ENCODE measurements around the gene KCNF1. TPM values are rescaled to one million over a fixed set of nuclear protein-coding genes. Genes with fewer than 3 reads are reported as not detected.

The KCNF1 gene
- polyA plus RNA-seq, 1 donor from 2014 or later: 11.4 TPM

GRCh38 chr2:10867692-10868420 is 43.9 kb upstream of the KCNF1 start:
- Histone ChIP-seq H3K79me2 (replicated peaks; ENCODE audit: insufficient read depth, low read length) (no peaks in the 10 kb centered on the region), H4K20me1 (ENCODE audit: insufficient read depth) (no peaks in the 10 kb centered on the region), H3K36me3 (ENCODE audit: insufficient read depth, low read length) (no peaks in the 10 kb centered on the region), H2AFZ (ENCODE audit: low read depth, low read length) (no peak overlapping the region), H3K9me3 (ENCODE audit: low read length) (peaks cover 5% of the 10 kb centered on the region), H3K9ac (ENCODE audit: low read length) (no peak overlapping the region), H3K27ac (ENCODE audit: low read length) (no peak overlapping the region), H3F3A (ENCODE audit: insufficient read depth, low read length, poor library complexity, severe bottlenecking) (no peaks in the 10 kb centered on the region), H3K27me3 (ENCODE audit: insufficient read depth, low read depth, low read length) (no peaks in the 10 kb centered on the region), H3K4me2 (ENCODE audit: low read length) (no peak overlapping the region), H3K4me3 (ENCODE audit: low read length) (no peak overlapping the region), H3K9me2 (ENCODE audit: insufficient read depth, low read length) (no peaks in the 10 kb centered on the region)
- no peak for TF ChIP-seq MXI1 (conservative IDR thresholded peaks at IDR 0.05; ENCODE audit: poor library complexity, severe bottlenecking)
- TF ChIP-seq TAF1 (IDR thresholded peaks at IDR 0.05; ENCODE audit: low read depth): no peak
- no peak for TF ChIP-seq RAD21 (conservative IDR thresholded peaks at IDR 0.05)
- no peak for TF ChIP-seq EZH2 (IDR thresholded peaks at IDR 0.05; ENCODE audit: borderline replicate concordance, insufficient read depth, low read length, poor library complexity, severe bottlenecking)

- Histone ChIP-seq H3K27me3 (ENCODE audit: insufficient read depth, low read depth, low read length) (no peaks in the 10 kb centered on the region), H3K9me3 (ENCODE audit: low read length) (peaks cover 5% of the 10 kb centered on the region), H3K9ac (ENCODE audit: low read length) (no peak overlapping the region), H3K36me3 (ENCODE audit: insufficient read depth, low read length) (no peaks in the 10 kb centered on the region), H3F3A (ENCODE audit: insufficient read depth, low read length, poor library complexity, severe bottlenecking) (no peaks in the 10 kb centered on the region), H3K4me2 (ENCODE audit: low read length) (no peak overlapping the region), H3K4me3 (ENCODE audit: low read length) (no peak overlapping the region), H3K79me2 (replicated peaks; ENCODE audit: insufficient read depth, low read length) (no peaks in the 10 kb centered on the region), H3K27ac (ENCODE audit: low read length) (no peak overlapping the region), H3K9me2 (ENCODE audit: insufficient read depth, low read length) (no peaks in the 10 kb centered on the region), H4K20me1 (ENCODE audit: insufficient read depth) (no peaks in the 10 kb centered on the region), H2AFZ (ENCODE audit: low read depth, low read length) (no peak overlapping the region)
- TF ChIP-seq POLR2AphosphoS5 (IDR thresholded peaks at IDR 0.05) (no peak), EP300 (conservative IDR thresholded peaks at IDR 0.05; ENCODE audit: poor library complexity, severe bottlenecking) (no peak), EZH2 (IDR thresholded peaks at IDR 0.05; ENCODE audit: borderline replicate concordance, insufficient read depth, low read length, poor library complexity, severe bottlenecking) (no peak), MXI1 (conservative IDR thresholded peaks at IDR 0.05; ENCODE audit: poor library complexity, severe bottlenecking) (no peak), SMC3 (conservative IDR thresholded peaks at IDR 0.05; ENCODE audit: poor library complexity) (no peak), RAD21 (conservative IDR thresholded peaks at IDR 0.05) (no peak), REST (IDR thresholded peaks at IDR 0.05; ENCODE audit: borderline replicate concordance) (no peak)
These were observed 43.0 kb upstream of the KCNF1 start for GRCh38 chr2:10868465-10869314.

- no peaks in the 10 kb centered on the region for H3F3A ChIP-seq (ENCODE audit: insufficient read depth, low read length, poor library complexity, severe bottlenecking)
- H3K4me2 ChIP-seq (ENCODE audit: low read length): no peak overlapping the region
- H3K4me3 ChIP-seq (ENCODE audit: low read length): no peak overlapping the region
- no peaks in the 10 kb centered on the region for H3K27me3 ChIP-seq (ENCODE audit: insufficient read depth, low read depth, low read length)
- no peaks in the 10 kb centered on the region for H3K9me2 ChIP-seq (ENCODE audit: insufficient read depth, low read length)
- peaks cover 5% of the 10 kb centered on the region for H3K9me3 ChIP-seq (ENCODE audit: low read length)
- H3K27ac ChIP-seq (ENCODE audit: low read length): no peak overlapping the region
- no peak overlapping the region for H3K9ac ChIP-seq (ENCODE audit: low read length)
- no peak overlapping the region for H2AFZ ChIP-seq (ENCODE audit: low read depth, low read length)
- no peaks in the 10 kb centered on the region for H3K79me2 ChIP-seq (replicated peaks; ENCODE audit: insufficient read depth, low read length)
- TF ChIP-seq REST (IDR thresholded peaks at IDR 0.05; ENCODE audit: borderline replicate concordance): no peak
- TF ChIP-seq SMC3 (conservative IDR thresholded peaks at IDR 0.05; ENCODE audit: poor library complexity): no peak
- no peak for TF ChIP-seq EP300 (conservative IDR thresholded peaks at IDR 0.05; ENCODE audit: poor library complexity, severe bottlenecking)
- no peak for TF ChIP-seq EZH2 (IDR thresholded peaks at IDR 0.05; ENCODE audit: borderline replicate concordance, insufficient read depth, low read length, poor library complexity, severe bottlenecking)
- TF ChIP-seq MXI1 (conservative IDR thresholded peaks at IDR 0.05; ENCODE audit: poor library complexity, severe bottlenecking): no peak
- TF ChIP-seq POLR2AphosphoS5 (IDR thresholded peaks at IDR 0.05): no peak
- TF ChIP-seq CTCF (IDR thresholded peaks at IDR 0.05; ENCODE audit: poor library complexity, severe bottlenecking): no peak
- no peak for TF ChIP-seq TAF1 (IDR thresholded peaks at IDR 0.05; ENCODE audit: low read depth)
- TF ChIP-seq RAD21 (conservative IDR thresholded peaks at IDR 0.05): no peak
- no peaks in the 10 kb centered on the region for H4K20me1 ChIP-seq (ENCODE audit: insufficient read depth)
- H3K36me3 ChIP-seq (ENCODE audit: insufficient read depth, low read length): no peaks in the 10 kb centered on the region
These were observed 39.8 kb upstream of the KCNF1 start for GRCh38 chr2:10871978-10872377.
